GM12801 (cell line): ENCODE measurements around the gene FOXD1.

ENCODE experiments used
- CTCF ChIP-seq: IDR thresholded peaks from one replicate; pipeline ENCODE4 v1.5.1; 2011; ENCODE audit warnings: control low read depth; ENCODE audit not compliant: insufficient read length; ENCODE audit errors: extremely low read depth

Gene FOXD1

GRCh38 chr5:73437101-73437776, 11.3 kb downstream of the FOXD1 start:
- no peak for TF ChIP-seq CTCF

- no peak for TF ChIP-seq CTCF
These were observed 12.0 kb downstream of the FOXD1 start for GRCh38 chr5:73436535-73437100.

- no peak for TF ChIP-seq CTCF
These were observed 12.6 kb downstream of the FOXD1 start for GRCh38 chr5:73435759-73436534.

- no peak for TF ChIP-seq CTCF
These were observed 13.7 kb downstream of the FOXD1 start for GRCh38 chr5:73434907-73435306.

- no peak for TF ChIP-seq CTCF
These were observed 14.1 kb downstream of the FOXD1 start for GRCh38 chr5:73434461-73434860.

GRCh38 chr5:73433982-73434342, 14.6 kb downstream of the FOXD1 start:
- no peak for TF ChIP-seq CTCF

GRCh38 chr5:73433272-73433981, 15.2 kb downstream of the FOXD1 start:
- TF ChIP-seq CTCF: no peak
